IPS-20b (cell line): Measurements from ENCODE around the gene GJD2.
A peak's percentile ranks its signal among the peaks of the same experiment; 100 is the strongest.

Experiments
- H3K27ac ChIP-seq: one replicate; pipeline ENCODE4 v1.5.1; 2013; ENCODE audit warnings: low read length
- H3K27me3 ChIP-seq: 2 replicates; pipeline ENCODE4 v1.6.1; 2013; ENCODE audit warnings: mild to moderate bottlenecking, low read length, inconsistent platforms; ENCODE audit not compliant: insufficient read depth
- H3K36me3 ChIP-seq: 2 replicates; pipeline ENCODE4 v1.6.1; 2013; ENCODE audit warnings: low read depth, mild to moderate bottlenecking, inconsistent platforms, low read length, moderate library complexity; ENCODE audit not compliant: insufficient read depth
- H3K4me1 ChIP-seq: 2 replicates; pipeline ENCODE4 v1.6.1; 2013; ENCODE audit warnings: mild to moderate bottlenecking, control low read depth, inconsistent platforms, low read length, moderate library complexity; ENCODE audit not compliant: insufficient read depth
- H3K4me3 ChIP-seq: 2 replicates; pipeline ENCODE4 v1.5.1; 2013; ENCODE audit warnings: mild to moderate bottlenecking, low read length, inconsistent platforms
- H3K9ac ChIP-seq: 2 replicates; pipeline ENCODE4 v1.6.1; 2013; ENCODE audit warnings: low read depth, mild to moderate bottlenecking, inconsistent platforms, low read length, moderate library complexity
- H3K9me3 ChIP-seq: 2 replicates; pipeline ENCODE4 v1.6.1; 2013; ENCODE audit warnings: mild to moderate bottlenecking, low read depth, low read length, inconsistent platforms; ENCODE audit not compliant: insufficient read depth

GJD2 gene

GRCh38 chr15:34738002-34738401, 16.8 kb downstream of the GJD2 start:
- Histone ChIP-seq H3K9me3 (no peaks in the 10 kb centered on the region), H3K27ac (no peak overlapping the region), H3K4me3 (no peak overlapping the region), H3K9ac (no peak overlapping the region), H3K4me1 (no peaks in the 10 kb centered on the region), H3K27me3 (no peaks in the 10 kb centered on the region), H3K36me3 (no peaks in the 10 kb centered on the region)

- Histone ChIP-seq H3K9ac (no peak overlapping the region), H3K36me3 (no peaks in the 10 kb centered on the region), H3K4me3 (no peak overlapping the region), H3K4me1 (no peaks in the 10 kb centered on the region), H3K27me3 (no peaks in the 10 kb centered on the region), H3K27ac (no peak overlapping the region), H3K9me3 (no peaks in the 10 kb centered on the region)
Observed at GRCh38 chr15:34737477-34737876, 17.3 kb downstream of the GJD2 start.

GRCh38 chr15:34734303-34734702, 20.5 kb downstream of the GJD2 start:
- H3K9me3 ChIP-seq, result no peaks in the 10 kb centered on the region
- no peak overlapping the region for H3K4me3 ChIP-seq
- H3K36me3 ChIP-seq, result no peaks in the 10 kb centered on the region
- H3K4me1 ChIP-seq, result 0 out of 2 replicates have a peak, but pooled peaks cover 1% of the 10 kb centered on the region
- no peaks in the 10 kb centered on the region for H3K27me3 ChIP-seq
- H3K27ac ChIP-seq, result no peak overlapping the region
- H3K9ac ChIP-seq, result no peak overlapping the region

GRCh38 chr15:34733621-34734020, 21.2 kb downstream of the GJD2 start:
- Histone ChIP-seq H3K36me3 (no peaks in the 10 kb centered on the region), H3K4me1 (0 out of 2 replicates have a peak, but pooled peaks cover 4% of the 10 kb centered on the region), H3K27me3 (no peaks in the 10 kb centered on the region), H3K9me3 (no peaks in the 10 kb centered on the region), H3K4me3 (no peak overlapping the region), H3K27ac (no peak overlapping the region), H3K9ac (no peak overlapping the region)

GRCh38 chr15:34732430-34732829, 22.4 kb downstream of the GJD2 start:
- no peak overlapping the region for H3K27ac ChIP-seq
- H3K4me1 ChIP-seq, result 0 out of 2 replicates have a peak, but pooled peaks cover 4% of the 10 kb centered on the region
- H3K4me3 ChIP-seq, result no peak overlapping the region
- no peaks in the 10 kb centered on the region for H3K36me3 ChIP-seq
- H3K9ac ChIP-seq, result no peak overlapping the region
- no peaks in the 10 kb centered on the region for H3K27me3 ChIP-seq
- no peaks in the 10 kb centered on the region for H3K9me3 ChIP-seq

- no peak overlapping the region for H3K27ac ChIP-seq
- no peaks in the 10 kb centered on the region for H3K9me3 ChIP-seq
- no peak overlapping the region for H3K4me3 ChIP-seq
- H3K27me3 ChIP-seq, result no peaks in the 10 kb centered on the region
- peaks cover 13% of the 10 kb centered on the region; the same call in 1 of the 2 replicates for H3K4me1 ChIP-seq
- no peaks in the 10 kb centered on the region for H3K36me3 ChIP-seq
- no peak overlapping the region for H3K9ac ChIP-seq
Observed at GRCh38 chr15:34730701-34731100, 24.1 kb downstream of the GJD2 start.

- no peak overlapping the region for H3K4me3 ChIP-seq
- H3K36me3 ChIP-seq, result no peaks in the 10 kb centered on the region
- H3K27me3 ChIP-seq, result no peaks in the 10 kb centered on the region
- H3K4me1 ChIP-seq, result peaks cover 17% of the 10 kb centered on the region; the same call in 1 of the 2 replicates
- no peaks in the 10 kb centered on the region for H3K9me3 ChIP-seq
- no peak overlapping the region for H3K9ac ChIP-seq
- no peak overlapping the region for H3K27ac ChIP-seq
Observed at GRCh38 chr15:34729886-34730285, 24.9 kb downstream of the GJD2 start.

GRCh38 chr15:34729056-34729455, 25.7 kb downstream of the GJD2 start:
- Histone ChIP-seq H3K4me3 (no peak overlapping the region), H3K9ac (no peak overlapping the region), H3K27me3 (no peaks in the 10 kb centered on the region), H3K4me1 (peaks cover 17% of the 10 kb centered on the region; the same call in 1 of the 2 replicates), H3K27ac (no peak overlapping the region), H3K36me3 (no peaks in the 10 kb centered on the region), H3K9me3 (no peaks in the 10 kb centered on the region)

- H3K27ac ChIP-seq, result no peak overlapping the region
- no peaks in the 10 kb centered on the region for H3K9me3 ChIP-seq
- H3K9ac ChIP-seq, result no peak overlapping the region
- H3K36me3 ChIP-seq, result no peaks in the 10 kb centered on the region
- H3K4me3 ChIP-seq, result peak overlapping the region; percentile 16; the same call in 1 of the 2 replicates
- H3K27me3 ChIP-seq, result no peaks in the 10 kb centered on the region
- peaks cover 17% of the 10 kb centered on the region; the same call in 1 of the 2 replicates for H3K4me1 ChIP-seq
Observed at GRCh38 chr15:34726406-34727100, 28.2 kb downstream of the GJD2 start.

GRCh38 chr15:34725556-34725955, 29.2 kb downstream of the GJD2 start:
- Histone ChIP-seq H3K9ac (no peak overlapping the region), H3K27me3 (no peaks in the 10 kb centered on the region), H3K4me1 (peaks cover 22% of the 10 kb centered on the region), H3K36me3 (no peaks in the 10 kb centered on the region), H3K27ac (no peak overlapping the region), H3K4me3 (no peak overlapping the region; the same call in 1 of the 2 replicates), H3K9me3 (no peaks in the 10 kb centered on the region)

- Histone ChIP-seq H3K9ac (no peak overlapping the region), H3K4me1 (peaks cover 22% of the 10 kb centered on the region), H3K9me3 (no peaks in the 10 kb centered on the region), H3K36me3 (no peaks in the 10 kb centered on the region), H3K4me3 (no peak overlapping the region), H3K27ac (no peak overlapping the region), H3K27me3 (no peaks in the 10 kb centered on the region)
Observed at GRCh38 chr15:34724481-34724880, 30.3 kb downstream of the GJD2 start.

GRCh38 chr15:34722439-34722836, 32.4 kb downstream of the GJD2 start:
- Histone ChIP-seq H3K36me3 (no peaks in the 10 kb centered on the region), H3K27ac (no peak overlapping the region), H3K9me3 (no peaks in the 10 kb centered on the region), H3K27me3 (no peaks in the 10 kb centered on the region), H3K4me1 (peaks cover 18% of the 10 kb centered on the region), H3K4me3 (peak overlapping the region; percentile 62; the same call in 1 of the 2 replicates), H3K9ac (peak overlapping the region; percentile 58; the same call in 1 of the 2 replicates)
